Vagina (tissue), 2 donors: Measurements from ENCODE around the gene HORMAD2.

Source experiments
- CTCF ChIP-seq, 3 experiments: fragments of 450-650 bp in 2 of 3; fragments of 200-600 bp in 1 of 3; sonication (generic) in 1 of 3; IDR thresholded peaks; one replicate each; pipeline ENCODE4 v1.5.1; 2017 to 2019; ENCODE audit warnings: antibody characterized with exemption in 3 of 3, mild to moderate bottlenecking in 2 of 3, moderate library complexity in 2 of 3
- POLR2A ChIP-seq, 2 donors: fragments of 450-650 bp; IDR thresholded peaks; one replicate each; pipeline ENCODE4 v1.6.1; 2017; ENCODE audit warnings: antibody characterized with exemption in 2 of 2, mild to moderate bottlenecking in 2 of 2, moderate library complexity in 2 of 2
- POLR2AphosphoS5 ChIP-seq, 2 donors: sonication (generic); formaldehyde crosslinking; IDR thresholded peaks; one replicate each; pipeline ENCODE4 v1.9.0; 2017; ENCODE audit warnings: antibody characterized with exemption in 2 of 2, mild to moderate bottlenecking in 2 of 2, low read depth in 1 of 2; ENCODE audit not compliant: insufficient read depth in 1 of 2

GRCh38 chr22:30132290-30132996 lies 52.2 kb downstream of the HORMAD2 start:
- TF ChIP-seq CTCF (IDR thresholded peaks at IDR 0.05) (no peak), POLR2AphosphoS5 (IDR thresholded peaks at IDR 0.05; ENCODE audit: insufficient read depth in 1 of 2, low read depth in 1 of 2) (no peak), POLR2A (IDR thresholded peaks at IDR 0.05) (no peak)
